Lung (tissue), 12 donors: ENCODE data around the gene SCMH1. TPM values are rescaled to one million over a fixed set of nuclear protein-coding genes. Genes with fewer than 3 reads are reported as not detected.

Experiments used
- ATAC-seq: fragments of 200-7000 bp; cut with Tn5 transposase; one replicate; pipeline ENCODE4 v1.9.1; 2020; ENCODE audit warnings: moderate number of reproducible peaks; ENCODE audit not compliant: insufficient read depth, low FRiP score
- DNase-seq, 3 donors: peaks; one replicate each; pipeline ENCODE4 v3.0.0-alpha.2; 2013 to 2017
- H3K27ac ChIP-seq, 2 donors: one replicate each; pipeline ENCODE4 v1.5.1; 2013; ENCODE audit warnings: mild to moderate bottlenecking in 2 of 2, moderate library complexity in 2 of 2, control low read depth in 1 of 2, inconsistent platforms in 1 of 2, low read depth in 1 of 2, low read length in 1 of 2
- H3K27me3 ChIP-seq, 3 donors: one replicate each; pipeline ENCODE4 v1.5.1; 2013; ENCODE audit warnings: low read length in 2 of 3; ENCODE audit not compliant: control insufficient read depth in 3 of 3, insufficient read depth in 3 of 3
- H3K36me3 ChIP-seq, 4 donors: one replicate each; pipeline ENCODE4 v1.5.1; 2013; ENCODE audit warnings: low read length in 4 of 4, mild to moderate bottlenecking in 1 of 4, moderate library complexity in 1 of 4; ENCODE audit not compliant: control insufficient read depth in 4 of 4, insufficient read depth in 4 of 4
- H3K4me1 ChIP-seq, 5 donors: one replicate each; pipeline ENCODE4 v1.5.1; 2013; ENCODE audit warnings: low read length in 5 of 5, mild to moderate bottlenecking in 2 of 5, moderate library complexity in 1 of 5; ENCODE audit not compliant: control insufficient read depth in 5 of 5, insufficient read depth in 5 of 5
- H3K4me3 ChIP-seq: one replicate; pipeline ENCODE4 v1.5.1; 2013; ENCODE audit warnings: mild to moderate bottlenecking, control low read depth, moderate library complexity
- H3K9ac ChIP-seq, 2 donors: one replicate each; pipeline ENCODE4 v1.5.1; 2013; ENCODE audit warnings: low read length in 2 of 2, control low read depth in 1 of 2; ENCODE audit not compliant: insufficient read depth in 1 of 2
- H3K9me3 ChIP-seq, 4 donors: one replicate each; pipeline ENCODE4 v1.5.1; 2013; ENCODE audit warnings: low read length in 3 of 4, mild to moderate bottlenecking in 1 of 4, moderate library complexity in 1 of 4; ENCODE audit not compliant: control insufficient read depth in 4 of 4, insufficient read depth in 3 of 4
- CTCF ChIP-seq: IDR thresholded peaks from 2 replicates; pipeline ENCODE4 v1.5.1; 2012; ENCODE audit warnings: mild to moderate bottlenecking; ENCODE audit errors: control extremely low read depth, extremely low read depth
- WGBS, 2 donors: extraction: QIAGEN DNeasy Blood & Tissue Kit; methylation state at CpG; one replicate each; pipeline ENCODE4 v1.1.7; 2013; 5-methylcytosine and 5-hydroxymethylcytosine counted together
- polyA plus RNA-seq, 2 donors: library from polyadenylated mRNA; stranded (reverse); fragments of 200-250 nt; gene quantifications; one replicate each; pipeline ENCODE4 v1.2.1, GENCODE V29; 2013
- total RNA-seq, 2 donors: library from RNA; depleted of rRNA in 1 of 2; stranded (reverse); fragments of >200 nt in 1 of 2; gene quantifications; one replicate each; pipeline ENCODE4 v1.2.1, GENCODE V29; 2014 to 2021
- donor health status: control.
- donor health status: control.
- donor health status: Bipolar disorder and iron deficiency.
- donor health status: healthy.
- donor health status: DM: yes; HTN: yes; CAD: no.

The SCMH1 gene
- total and polyA plus RNA-seq, 4 donors = 20.7 to 43.5 (median 28.8) TPM

GRCh38 chr1:41278076-41278475 lies 36.0 kb upstream of the SCMH1 start:
- Histone ChIP-seq H3K27ac (no peak overlapping the region), H3K36me3 (no peaks in the 10 kb centered on the region), H3K4me1 (peaks cover 0 to 4% (median 0%) of the 10 kb centered on the region in 5 donors), H3K9me3 (no peaks in the 10 kb centered on the region), H3K9ac (no peak overlapping the region), H3K27me3 (peaks cover 0 to 18% (median 2%) of the 10 kb centered on the region in 3 donors), H3K4me3 (no peak overlapping the region)
- DNase-seq (no peak), ATAC-seq (no peak)
- no peak for TF ChIP-seq CTCF
- 35 to 73% methylated on average over 3 of the region's 3 CpGs for WGBS, 2 donors

GRCh38 chr1:41277371-41277975 lies 35.4 kb upstream of the SCMH1 start:
- Histone ChIP-seq H3K9ac (no peak overlapping the region), H3K27ac (no peak overlapping the region), H3K4me3 (no peak overlapping the region), H3K4me1 (peaks cover 0 to 4% (median 0%) of the 10 kb centered on the region in 5 donors), H3K36me3 (no peaks in the 10 kb centered on the region), H3K9me3 (no peaks in the 10 kb centered on the region), H3K27me3 (peaks cover 0 to 18% (median 2%) of the 10 kb centered on the region in 3 donors)
- TF ChIP-seq CTCF = no peak
- ATAC-seq (no peak), DNase-seq (no peak)
- 79 to 80% methylated on average over 12 of the region's 12 CpGs for WGBS, 2 donors

- Histone ChIP-seq H3K27ac (no peak overlapping the region), H3K36me3 (no peaks in the 10 kb centered on the region), H3K27me3 (peaks cover 0 to 19% (median 2%) of the 10 kb centered on the region in 3 donors), H3K9me3 (no peaks in the 10 kb centered on the region), H3K4me1 (peaks cover 0 to 4% (median 0%) of the 10 kb centered on the region in 5 donors), H3K4me3 (no peak overlapping the region), H3K9ac (no peak overlapping the region)
- DNase-seq (no peak), ATAC-seq (no peak)
- WGBS, 2 donors = 93 to 97% methylated on average over 9 of the region's 9 CpGs
- no peak for TF ChIP-seq CTCF
These were observed 33.7 kb upstream of the SCMH1 start for GRCh38 chr1:41275831-41276230.
